CD4-positive, alpha-beta T cell treated with Interferon gamma for 1 hour (primary cell): ENCODE results near the gene BORCS8.
"Not testable (repeated sequence)": the region's sequence is repeated elsewhere in the genome, so short reads cannot be mapped to it uniquely, and the experiment has no call there.

Source experiments
- DNase-seq: peaks from one replicate; pipeline ENCODE4 v3.0.0-alpha.2; 2020

The BORCS8 gene

DNA sequence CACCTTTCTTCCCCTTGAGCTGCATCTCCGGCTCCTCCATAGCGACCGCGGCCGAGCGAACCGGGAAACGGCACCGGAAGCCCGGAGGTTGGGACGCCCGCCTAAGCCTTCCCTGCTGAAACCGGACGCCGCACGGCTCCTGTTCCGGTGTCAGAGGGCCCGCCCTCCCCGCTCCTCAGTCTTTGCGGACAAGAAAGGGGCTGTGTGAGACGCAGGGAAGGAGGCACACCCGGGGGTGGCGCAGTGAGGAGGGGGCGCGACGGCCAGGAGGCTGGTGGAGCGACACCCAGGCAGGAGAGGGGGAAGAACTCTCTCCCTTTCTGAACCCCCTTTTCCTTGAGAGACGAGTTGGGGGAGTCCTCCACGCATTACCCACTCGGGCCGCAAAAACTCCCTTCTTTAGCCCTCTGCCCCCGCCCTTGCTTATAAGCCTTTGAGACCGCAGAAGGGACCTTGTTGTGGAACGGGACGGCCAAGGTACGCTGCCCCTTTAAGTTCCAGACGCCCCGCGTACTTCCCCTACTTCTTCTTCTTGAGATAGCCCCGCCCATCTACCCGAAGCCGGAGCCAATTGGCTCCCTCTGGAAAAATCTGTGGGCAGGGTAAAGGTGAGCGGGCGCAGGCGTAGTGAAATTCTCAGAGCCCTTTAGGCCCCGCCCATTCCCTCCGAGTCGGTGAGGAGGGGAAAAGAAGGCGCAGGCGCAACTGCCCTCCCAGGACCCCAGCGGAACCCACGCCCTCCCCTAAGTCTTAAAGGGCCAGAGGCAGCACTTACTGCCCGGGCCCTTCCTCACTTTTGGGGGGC, at the start of gene BORCS8, which contains the start of gene RFXANK:
Gene BORCS8 (minus strand): TSS at position 75 of the 805 bp plus-strand sequence. CDS start 35 bp downstream, at position 40.
Gene RFXANK (plus strand): TSS at position 181 of the 805 bp plus-strand sequence. CDS start 1,689 bp downstream, outside the sequence.
- DNase-seq: peak; percentile 99

DNA sequence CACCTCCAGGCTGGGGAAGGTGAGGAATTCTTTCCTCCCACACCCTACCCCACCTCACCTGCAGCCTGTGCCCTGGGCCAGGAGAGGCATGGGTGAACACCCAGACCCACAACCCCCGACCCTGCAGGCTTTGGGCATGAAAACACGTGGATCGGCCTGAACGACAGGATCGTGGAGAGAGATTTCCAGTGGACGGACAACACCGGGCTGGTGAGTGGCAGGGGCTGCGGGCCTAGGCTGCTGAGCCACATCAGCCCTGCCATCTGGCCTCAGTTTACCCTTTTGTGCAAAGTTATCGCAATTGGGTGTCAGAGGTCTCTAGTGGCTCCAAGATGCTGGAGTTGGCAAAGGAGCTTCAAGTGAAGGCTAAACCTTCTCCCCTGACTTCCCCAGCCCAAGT, 48.5 kb upstream of the BORCS8 start:
- no peak for DNase-seq

DNA sequence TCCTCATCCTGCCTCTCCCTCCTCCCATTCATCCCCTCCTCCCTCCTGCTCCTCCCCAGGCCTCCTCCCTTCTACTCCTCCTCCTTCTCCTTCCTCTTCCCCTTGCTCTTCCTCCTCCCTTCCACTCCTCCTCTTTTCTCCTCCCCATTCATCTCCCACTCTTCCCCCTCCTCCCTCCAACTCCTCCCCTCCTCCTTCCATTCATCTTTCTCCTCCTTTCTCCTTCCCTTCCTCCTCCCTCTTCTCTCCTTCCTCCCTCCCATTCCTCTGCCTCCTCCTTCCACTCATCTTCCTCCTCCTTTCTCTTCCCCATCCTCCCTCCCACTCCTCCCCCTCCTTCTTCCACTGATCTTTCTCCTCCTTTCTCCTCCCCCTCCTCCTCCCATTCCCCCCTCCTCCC, 47.7 kb upstream of the BORCS8 start:
- no peak for DNase-seq

DNA sequence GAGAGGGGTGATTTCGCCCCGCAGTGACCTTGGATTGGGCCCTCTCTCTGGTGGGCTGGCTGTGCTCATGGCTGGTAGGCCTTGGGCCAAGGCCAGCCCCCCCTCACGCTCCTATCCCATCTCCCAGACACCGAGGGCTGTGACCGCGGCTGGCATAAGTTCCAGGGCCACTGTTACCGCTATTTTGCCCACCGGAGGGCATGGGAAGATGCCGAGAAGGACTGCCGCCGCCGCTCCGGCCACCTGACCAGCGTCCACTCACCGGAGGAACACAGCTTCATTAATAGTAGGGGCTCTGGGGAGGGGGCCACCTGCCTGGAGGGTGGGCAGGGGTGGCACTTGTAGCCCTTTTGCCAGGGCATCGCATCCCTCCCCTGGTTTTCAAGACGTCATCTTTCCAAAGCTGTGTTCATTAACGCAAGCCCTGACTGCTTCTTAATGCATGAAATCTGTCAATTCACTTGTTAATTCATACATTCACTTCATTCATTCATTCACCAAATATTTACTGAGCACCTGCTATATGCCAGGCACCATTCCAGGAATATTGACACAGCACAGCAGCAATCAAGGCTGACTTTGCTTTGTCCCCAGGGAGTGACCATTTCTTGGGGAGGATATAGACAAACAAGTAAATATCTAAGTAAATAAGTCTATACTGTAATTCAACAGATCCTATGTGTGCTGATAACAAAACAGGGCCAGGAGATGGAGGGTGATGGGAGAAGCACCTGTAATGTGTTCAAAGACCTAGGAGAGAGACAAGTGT, 46.4 kb upstream of the BORCS8 start:
- no peak for DNase-seq

DNA sequence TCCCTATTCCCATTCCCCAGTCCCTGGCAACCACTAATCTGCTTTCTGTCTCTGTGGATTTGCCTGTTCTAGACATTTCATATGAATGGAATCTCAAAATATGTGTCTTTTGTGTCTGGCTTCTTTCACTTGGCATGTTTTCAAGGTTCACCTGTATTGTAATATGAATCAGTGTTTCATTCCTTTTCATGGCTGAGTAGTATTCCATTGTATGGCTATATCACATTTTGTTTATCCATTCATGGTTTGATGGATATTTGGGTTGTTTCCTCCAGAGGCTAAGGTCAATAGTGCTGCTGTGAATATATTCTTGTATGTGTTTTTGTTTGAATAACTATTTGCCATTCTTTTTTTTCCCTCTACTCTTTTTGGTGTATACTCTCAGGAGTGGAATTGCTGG, 44.2 kb upstream of the BORCS8 start:
- no peak for DNase-seq

DNA sequence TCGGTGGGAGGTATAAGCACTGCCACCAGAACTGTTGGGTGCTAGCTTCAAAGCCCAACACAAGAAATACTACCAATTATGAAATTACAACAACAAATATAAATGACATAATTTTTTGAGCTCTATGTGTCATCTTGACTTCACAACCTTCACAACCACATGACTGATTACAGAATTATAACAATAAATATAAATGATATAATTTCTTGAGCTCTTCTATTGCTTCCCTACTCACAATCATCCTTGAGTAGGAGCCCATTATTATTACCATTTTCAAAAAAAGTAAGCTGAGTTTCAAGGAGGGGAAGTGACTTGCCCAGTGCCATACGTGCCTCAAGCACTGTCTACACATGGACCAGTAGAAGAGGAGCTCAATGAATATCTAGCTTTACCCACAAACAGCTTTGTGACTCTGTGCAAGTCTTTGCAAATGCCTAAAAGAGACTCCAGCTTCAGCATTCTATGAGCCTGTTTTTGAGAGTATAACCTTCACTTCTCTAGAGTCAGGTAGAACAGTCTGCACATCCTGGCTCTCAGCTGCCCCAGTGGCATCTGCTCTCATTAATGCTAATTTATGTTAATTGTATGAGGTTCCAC, 42.4 kb upstream of the BORCS8 start:
- no peak for DNase-seq

DNA sequence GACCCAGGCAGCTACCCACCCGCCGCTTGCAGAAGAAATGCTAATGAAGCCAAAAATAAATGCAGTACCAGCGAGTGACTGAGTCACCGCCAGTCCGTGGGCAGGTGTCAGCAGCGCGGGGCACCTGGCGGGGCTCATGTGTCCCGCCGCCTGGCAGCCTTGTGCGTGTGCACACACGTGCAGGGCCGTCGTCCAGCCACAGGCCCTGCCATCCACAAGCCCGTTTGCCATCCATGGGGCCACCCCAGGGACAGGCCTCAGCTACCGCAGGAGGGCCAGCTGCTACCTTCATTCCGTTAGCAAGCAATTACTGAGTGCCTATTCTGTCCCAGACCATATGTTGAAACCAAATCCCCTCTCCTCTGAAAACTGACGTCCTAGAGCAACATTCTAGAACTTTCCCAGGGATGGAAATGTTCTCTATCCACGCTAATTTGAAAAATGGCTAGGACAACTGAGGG, 40.3 kb upstream of the BORCS8 start:
- no peak for DNase-seq

DNA sequence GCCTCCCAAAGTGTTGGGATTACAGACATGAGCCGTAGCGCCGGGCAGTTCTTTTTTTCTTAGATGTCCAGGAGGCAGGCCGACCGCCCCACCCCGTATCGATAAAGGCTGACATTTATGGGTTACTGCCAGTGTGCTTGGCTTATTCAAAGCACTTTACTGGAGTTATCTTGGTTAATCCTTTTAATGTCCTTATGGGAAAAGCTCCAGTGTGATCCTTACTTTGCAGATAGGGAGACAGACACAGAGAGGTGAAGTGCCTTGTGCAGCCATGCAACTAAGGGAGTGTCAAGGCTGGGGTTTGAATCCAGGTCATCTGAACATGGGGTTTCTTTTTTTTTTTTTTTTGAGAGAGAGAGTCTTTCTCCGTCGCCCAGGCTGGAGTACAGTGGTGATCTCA, 39.0 kb upstream of the BORCS8 start:
- DNase-seq: no peak

DNA sequence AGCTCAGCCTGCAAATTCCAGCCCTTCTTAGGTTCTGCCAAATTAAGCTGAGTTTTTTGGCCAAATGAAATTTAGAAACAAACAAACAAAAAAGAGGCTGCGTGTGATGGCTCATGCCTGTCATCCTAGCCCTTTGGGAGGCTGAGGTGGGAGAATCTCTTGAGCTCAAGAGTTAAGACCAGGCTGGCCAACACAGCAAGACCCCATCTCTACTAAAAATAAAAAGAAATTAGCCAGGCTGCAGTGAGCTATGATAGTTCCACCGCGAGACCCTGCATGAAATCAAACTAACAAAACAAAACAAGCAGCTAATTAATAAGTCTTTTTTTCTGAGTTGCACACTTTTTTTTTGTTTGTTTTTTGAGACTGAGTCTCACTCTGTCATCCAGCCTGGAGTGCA, 37.7 kb upstream of the BORCS8 start:
- DNase-seq: no peak

DNA sequence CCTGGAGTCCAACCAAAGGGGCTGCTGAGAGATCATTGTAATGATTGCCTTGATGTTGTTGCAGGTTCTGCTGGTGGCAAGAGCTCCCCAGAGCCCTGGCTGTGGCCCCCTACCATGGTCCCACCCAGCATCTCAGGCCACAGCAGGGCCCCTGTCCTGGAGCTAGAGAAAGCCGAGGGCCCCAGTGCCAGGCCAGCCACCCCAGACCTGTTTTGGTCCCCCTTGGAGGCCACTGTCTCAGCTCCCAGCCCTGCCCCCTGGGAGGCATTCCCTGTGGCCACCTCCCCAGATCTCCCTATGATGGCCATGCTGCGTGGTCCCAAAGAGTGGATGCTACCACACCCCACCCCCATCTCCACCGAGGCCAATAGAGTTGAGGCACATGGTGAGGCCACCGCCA, 35.3 kb upstream of the BORCS8 start:
- DNase-seq: no peak

DNA sequence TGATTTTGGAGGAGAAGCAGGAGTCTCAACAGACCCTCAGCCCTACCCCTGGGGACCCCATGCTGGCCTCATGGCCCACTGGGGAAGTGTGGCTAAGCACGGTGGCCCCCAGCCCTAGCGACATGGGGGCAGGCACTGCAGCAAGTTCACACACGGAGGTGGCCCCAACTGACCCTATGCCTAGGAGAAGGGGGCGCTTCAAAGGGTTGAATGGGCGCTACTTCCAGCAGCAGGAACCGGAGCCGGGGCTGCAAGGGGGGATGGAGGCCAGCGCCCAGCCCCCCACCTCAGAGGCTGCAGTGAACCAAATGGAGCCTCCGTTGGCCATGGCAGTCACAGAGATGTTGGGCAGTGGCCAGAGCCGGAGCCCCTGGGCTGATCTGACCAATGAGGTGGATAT, 34.7 kb upstream of the BORCS8 start:
- no peak for DNase-seq

DNA sequence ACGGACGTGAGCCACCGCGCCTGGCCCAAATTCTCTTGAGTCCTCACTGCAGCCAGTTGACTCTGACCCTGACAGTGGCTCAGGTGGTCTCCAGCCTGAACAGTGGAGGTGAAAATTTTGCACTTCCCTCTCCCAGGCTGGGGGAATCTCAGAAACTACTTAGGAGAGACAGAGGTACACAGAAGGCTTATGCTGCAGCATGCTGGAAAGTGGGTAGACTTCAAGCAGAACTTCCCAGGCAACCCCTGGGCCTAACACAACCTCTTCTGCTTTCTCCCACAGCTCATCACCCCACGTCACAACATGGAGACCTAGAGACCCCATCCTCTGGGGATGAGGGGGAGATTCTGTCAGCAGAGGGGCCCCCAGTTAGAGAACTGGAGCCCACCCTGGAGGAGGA, 34.3 kb upstream of the BORCS8 start:
- no peak for DNase-seq

DNA sequence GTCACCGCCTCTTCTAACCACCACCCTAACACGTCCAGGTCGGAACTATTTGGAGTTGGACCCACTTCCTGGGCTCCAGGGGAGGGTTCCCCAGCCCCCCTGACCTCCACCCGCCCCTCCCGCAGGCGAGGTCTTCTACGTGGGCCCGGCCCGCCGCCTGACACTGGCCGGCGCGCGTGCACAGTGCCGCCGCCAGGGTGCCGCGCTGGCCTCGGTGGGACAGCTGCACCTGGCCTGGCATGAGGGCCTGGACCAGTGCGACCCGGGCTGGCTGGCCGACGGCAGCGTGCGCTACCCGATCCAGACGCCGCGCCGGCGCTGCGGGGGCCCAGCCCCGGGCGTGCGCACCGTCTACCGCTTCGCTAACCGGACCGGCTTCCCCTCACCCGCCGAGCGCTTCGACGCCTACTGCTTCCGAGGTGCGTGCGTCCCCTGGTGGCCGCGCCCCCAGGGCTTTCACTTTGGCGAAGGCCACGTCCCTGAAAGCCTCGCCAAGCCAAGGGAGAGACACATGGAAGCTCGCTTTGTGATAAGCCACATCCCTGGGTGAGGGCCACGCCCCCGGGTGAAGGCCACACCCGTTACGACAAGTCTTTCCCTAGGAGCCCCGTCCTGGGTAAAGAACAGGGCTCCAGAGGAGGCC, 33.0 kb upstream of the BORCS8 start:
- DNase-seq: peak; percentile 75

DNA sequence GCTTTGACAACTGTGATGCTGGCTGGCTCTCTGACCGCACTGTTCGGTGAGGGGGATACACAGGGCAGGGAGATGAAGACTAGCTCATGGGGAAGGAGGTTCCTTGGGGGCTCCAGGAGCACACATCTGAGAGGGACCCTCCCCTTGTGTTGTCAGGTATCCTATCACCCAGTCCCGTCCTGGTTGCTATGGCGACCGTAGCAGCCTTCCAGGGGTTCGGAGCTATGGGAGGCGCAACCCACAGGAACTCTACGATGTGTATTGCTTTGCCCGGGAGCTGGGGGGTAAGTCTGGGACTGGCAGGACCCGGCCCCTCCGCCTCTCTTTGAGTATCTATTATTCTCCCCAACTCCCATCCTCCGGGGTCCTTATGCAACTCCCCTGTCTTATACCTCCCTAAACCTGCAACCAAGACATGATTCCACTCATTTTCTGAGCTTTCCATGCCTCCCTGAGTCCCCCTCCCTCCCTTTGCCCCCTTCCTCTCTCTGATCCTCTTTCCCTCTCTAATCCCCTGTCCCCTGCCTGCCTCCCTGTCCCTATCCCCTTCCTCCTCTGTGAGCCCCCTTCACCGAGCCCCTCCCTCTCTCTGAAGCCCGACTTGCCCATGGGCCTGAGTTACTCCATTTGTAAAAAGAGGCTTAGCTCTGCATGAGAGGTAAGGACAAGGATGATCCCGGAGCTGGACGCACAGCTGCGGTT, 32.3 kb upstream of the BORCS8 start:
- no peak for DNase-seq

DNA sequence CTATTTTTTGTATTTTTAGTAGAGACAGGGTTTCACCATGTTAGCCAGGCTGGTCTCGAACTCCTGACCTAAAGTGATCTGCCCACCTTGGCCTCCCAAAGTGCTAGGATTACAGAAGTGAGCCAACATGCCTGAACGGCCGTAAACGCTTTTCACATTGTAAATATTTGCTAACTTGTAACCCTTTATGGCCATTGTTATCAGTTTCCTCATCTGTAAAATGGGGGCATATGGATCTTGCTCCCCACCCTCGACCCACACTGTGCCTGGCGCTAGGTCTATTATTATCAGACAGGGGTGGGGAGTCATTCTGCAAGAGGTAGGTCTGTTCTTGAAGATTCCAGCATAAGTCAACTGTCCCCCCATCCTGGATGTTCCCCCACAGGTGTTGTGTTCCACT, 31.7 kb upstream of the BORCS8 start:
- no peak for DNase-seq

DNA sequence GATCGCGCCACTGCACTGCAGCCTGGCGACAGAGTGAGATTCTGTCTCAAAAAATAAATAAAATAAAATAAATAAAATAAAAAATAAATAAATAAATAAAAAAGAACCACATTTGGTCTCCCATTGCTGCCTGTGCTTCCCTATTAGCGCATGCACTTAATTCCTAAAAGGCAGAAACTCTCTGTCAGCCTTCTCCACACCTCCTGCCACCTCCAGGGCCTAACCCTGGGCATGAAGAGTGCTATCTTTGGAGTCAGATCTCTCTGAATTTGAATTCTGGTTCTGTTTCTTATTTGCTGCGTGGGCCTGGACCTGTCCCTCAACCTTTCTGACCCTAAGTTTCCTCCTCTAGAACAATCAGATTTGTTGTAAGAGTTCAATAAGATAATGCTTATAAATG, 31.1 kb upstream of the BORCS8 start:
- DNase-seq: no peak

DNA sequence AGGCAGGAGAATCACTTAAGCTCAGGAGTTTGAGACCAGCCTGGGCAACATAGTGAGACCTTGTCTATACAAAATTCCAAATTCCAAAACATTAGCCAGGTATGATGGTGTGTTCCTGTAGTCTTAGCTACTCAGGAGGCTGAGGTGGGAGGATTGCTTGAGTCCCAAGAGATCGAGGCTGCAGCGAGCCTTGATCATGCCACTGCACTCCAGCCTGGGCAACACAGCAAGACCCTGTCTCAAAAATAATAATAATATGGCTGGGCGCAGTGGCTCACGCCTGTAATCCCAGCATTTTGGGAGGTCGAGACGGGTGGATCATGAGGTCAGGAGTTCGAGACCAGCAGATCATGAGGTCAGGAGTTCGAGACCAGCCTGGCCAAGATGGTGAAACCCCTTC, 29.0 kb upstream of the BORCS8 start:
- DNase-seq: not testable (repeated sequence)

DNA sequence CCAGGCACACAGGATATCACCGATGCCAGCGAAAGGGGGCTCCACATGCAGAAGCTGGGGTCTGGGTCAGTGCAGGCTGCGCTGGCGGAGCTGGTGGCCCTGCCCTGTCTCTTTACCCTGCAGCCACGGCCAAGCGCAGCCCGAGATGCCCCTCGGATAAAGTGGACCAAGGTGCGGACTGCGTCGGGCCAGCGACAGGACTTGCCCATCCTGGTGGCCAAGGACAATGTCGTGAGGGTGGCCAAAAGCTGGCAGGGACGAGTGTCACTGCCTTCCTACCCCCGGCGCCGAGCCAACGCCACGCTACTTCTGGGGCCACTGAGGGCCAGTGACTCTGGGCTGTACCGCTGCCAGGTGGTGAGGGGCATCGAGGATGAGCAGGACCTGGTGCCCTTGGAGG, 27.0 kb upstream of the BORCS8 start:
- DNase-seq: no peak

DNA sequence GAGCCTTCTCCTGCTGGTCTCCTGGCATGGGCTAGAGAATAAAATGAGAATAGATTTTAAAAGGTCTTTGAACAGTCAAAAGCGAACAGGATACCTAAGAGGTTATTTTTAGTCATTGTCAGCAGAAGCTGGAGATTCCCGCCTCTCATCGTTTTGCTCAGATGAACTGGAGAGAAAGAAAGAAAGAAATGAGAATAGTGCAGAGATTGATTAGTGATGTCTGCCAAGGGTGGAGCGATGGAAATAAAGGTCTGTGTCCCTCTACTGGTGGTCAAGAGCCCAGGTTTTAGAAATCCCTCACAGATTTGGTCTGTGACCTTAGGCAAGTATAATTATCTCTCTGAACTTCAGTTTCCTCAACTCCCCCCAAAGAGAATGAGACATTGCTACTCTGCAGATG, 25.1 kb upstream of the BORCS8 start:
- DNase-seq: no peak

DNA sequence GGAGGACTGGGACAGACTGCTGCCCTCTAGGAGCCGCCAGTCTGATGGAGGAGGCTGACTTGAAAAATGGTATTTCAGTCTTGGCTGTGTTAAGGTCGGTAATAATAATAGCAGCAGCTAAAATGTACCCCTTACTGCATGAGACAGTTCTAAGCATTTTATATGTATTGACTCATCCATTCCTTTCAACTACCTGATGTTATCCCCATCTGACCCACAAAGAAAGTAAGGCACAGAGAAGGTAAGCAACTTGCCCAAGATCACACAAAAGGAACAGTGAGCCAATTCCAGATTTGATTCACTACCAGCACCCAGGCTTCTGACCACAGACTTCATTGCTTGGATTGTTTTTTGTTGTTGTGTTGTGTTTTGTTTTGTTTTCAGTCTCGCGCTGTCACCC, 23.8 kb upstream of the BORCS8 start:
- no peak for DNase-seq

DNA sequence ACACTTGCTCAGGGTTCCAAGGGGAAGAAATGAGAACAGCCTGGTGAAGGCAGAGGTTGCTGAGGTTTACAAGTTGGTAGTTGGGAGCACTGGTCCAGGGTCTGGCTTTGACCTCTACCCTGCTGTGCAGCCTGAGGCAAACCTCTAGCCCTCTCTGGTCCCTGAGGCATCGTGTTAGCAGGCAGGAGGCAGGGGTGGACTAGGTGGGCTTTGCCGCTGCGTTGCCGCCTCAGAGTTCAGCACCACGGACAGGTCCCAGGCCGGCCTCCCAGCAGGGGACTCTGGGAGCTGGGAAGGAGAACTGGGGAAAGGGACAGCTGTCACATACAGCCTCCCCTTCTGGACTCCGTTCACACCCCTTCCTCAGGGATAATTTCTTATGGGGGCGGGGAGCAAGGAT, 22.9 kb upstream of the BORCS8 start:
- no peak for DNase-seq

DNA sequence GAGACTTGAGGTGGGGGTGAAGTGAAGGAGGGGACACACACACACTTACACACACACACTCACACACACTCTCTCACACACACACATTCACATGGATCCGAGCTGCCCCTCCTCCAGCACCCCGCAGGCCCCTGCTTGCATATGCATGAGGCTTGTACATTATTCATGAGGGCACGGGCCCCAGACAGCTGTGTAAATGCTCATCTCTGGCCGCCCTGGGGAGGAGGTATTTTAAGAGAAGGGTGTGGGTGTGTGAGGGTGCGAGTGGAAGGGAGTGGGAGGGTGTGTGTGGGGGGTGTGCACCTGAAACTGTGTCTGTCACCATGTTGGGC, 22.2 kb upstream of the BORCS8 start:
- DNase-seq: no peak
